IMR-90 (cell line): ENCODE data around the gene TUB. TPM values are rescaled to one million over a fixed set of nuclear protein-coding genes. Genes with fewer than 3 reads are reported as not detected.

Experiments used
- ATAC-seq: fragments of 200-7000 bp; cut with Tn5 transposase; 2 replicates; pipeline ENCODE4 v1.9.1; 2020; ENCODE audit warnings: low read depth, mild to moderate bottlenecking, moderate library complexity
- BruUV-seq: library from RNA; stranded (reverse); fragments of 400-500 nt; replicated peaks from 2 replicates; lab custom pipeline; 2021; lab: Mats Ljungman, UMichigan
- CTCF ChIA-PET: fragments of 300-600 bp; formaldehyde crosslinking; extraction: SDS; loops from one replicate; lab custom pipeline; 2021; ENCODE audit warnings: antibody characterized with exemption; lab: Yijun Ruan, JAX
- POLR2A ChIA-PET: fragments of 300-600 bp; sonication (Branson Sonifier 250); formaldehyde crosslinking; loops from one replicate; lab custom pipeline; 2022; ENCODE audit warnings: antibody characterized with exemption; ENCODE audit not compliant: unreplicated experiment; lab: Charles Lee
- DNase-seq: peaks from one replicate; pipeline ENCODE4 v3.0.0; 2013
- H2AFZ ChIP-seq: replicated peaks from 2 replicates; pipeline ENCODE3; 2013; ENCODE audit warnings: low read length, mild to moderate bottlenecking; ENCODE audit not compliant: poor library complexity
- H2AK5ac ChIP-seq: 2 replicates; pipeline ENCODE4 v1.6.1; 2013; ENCODE audit warnings: low read depth, low read length, inconsistent platforms
- H2AK9ac ChIP-seq: replicated peaks from 2 replicates; pipeline ENCODE3; 2013; ENCODE audit warnings: mild to moderate bottlenecking, low read depth, low read length, moderate library complexity; ENCODE audit not compliant: poor library complexity
- H2BK120ac ChIP-seq: 2 replicates; pipeline ENCODE4 v1.6.1; 2013; ENCODE audit warnings: low read depth, low read length, inconsistent platforms
- H2BK15ac ChIP-seq: 3 replicates; pipeline ENCODE4 v1.6.1; 2013; ENCODE audit warnings: low read depth, low read length, inconsistent platforms
- H2BK20ac ChIP-seq: 2 replicates; pipeline ENCODE4 v1.6.1; 2013; ENCODE audit warnings: low read depth, mild to moderate bottlenecking, inconsistent platforms, low read length, moderate library complexity
- H2BK5ac ChIP-seq: 2 replicates; pipeline ENCODE4 v1.6.1; 2013; ENCODE audit warnings: mild to moderate bottlenecking, low read depth, low read length, inconsistent platforms; ENCODE audit not compliant: poor library complexity, severe bottlenecking
- H3K14ac ChIP-seq: replicated peaks from 2 replicates; pipeline ENCODE4 v1.6.1; 2013; ENCODE audit warnings: low read depth, low read length, inconsistent platforms
- H3K18ac ChIP-seq: 2 replicates; pipeline ENCODE4 v1.6.1; 2013; ENCODE audit warnings: low read depth, low read length, control low read depth
- H3K23ac ChIP-seq: 2 replicates; pipeline ENCODE4 v1.6.1; 2013; ENCODE audit warnings: low read depth, low read length, inconsistent platforms
- H3K27ac ChIP-seq: 2 replicates; pipeline ENCODE4 v1.5.1; 2013; ENCODE audit warnings: mild to moderate bottlenecking, control low read depth, low read length; ENCODE audit not compliant: insufficient read depth
- H3K27me3 ChIP-seq: 2 replicates; pipeline ENCODE4 v1.6.1; 2013; ENCODE audit warnings: low read length; ENCODE audit not compliant: control insufficient read depth, insufficient read depth
- H3K36me3 ChIP-seq: 2 replicates; pipeline ENCODE4 v1.6.1; 2013; ENCODE audit warnings: low read length, mixed read lengths; ENCODE audit not compliant: control insufficient read depth, insufficient read depth
- H3K4ac ChIP-seq: 2 replicates; pipeline ENCODE4 v1.6.1; 2013; ENCODE audit warnings: low read depth, low read length, inconsistent platforms
- H3K4me1 ChIP-seq: 2 replicates; pipeline ENCODE4 v1.6.1; 2013; ENCODE audit warnings: low read length, mixed read lengths; ENCODE audit not compliant: control insufficient read depth, insufficient read depth
- H3K4me2 ChIP-seq: 2 replicates; pipeline ENCODE4 v1.6.1; 2013; ENCODE audit warnings: low read depth, mild to moderate bottlenecking, control low read depth, low read length, moderate library complexity
- H3K4me3 ChIP-seq: 2 replicates; pipeline ENCODE4 v1.5.1; 2013; ENCODE audit warnings: low read depth, mild to moderate bottlenecking, control low read depth, low read length, moderate library complexity; ENCODE audit not compliant: insufficient read depth
- H3K56ac ChIP-seq: 2 replicates; pipeline ENCODE4 v1.6.1; 2013; ENCODE audit warnings: low read length, inconsistent platforms; ENCODE audit not compliant: insufficient read depth; ENCODE audit errors: extremely low read depth
- H3K79me1 ChIP-seq, 2 experiments: 2 replicates each; pipeline ENCODE4 v1.6.1; 2013; ENCODE audit warnings: low read length in 2 of 2, inconsistent platforms in 1 of 2, low read depth in 1 of 2
- H3K9ac ChIP-seq: 2 replicates; pipeline ENCODE4 v1.6.1; 2013; ENCODE audit warnings: low read depth, low read length, control low read depth
- H3K9me1 ChIP-seq: 2 replicates; pipeline ENCODE4 v1.6.1; 2013; ENCODE audit warnings: low read length, inconsistent platforms; ENCODE audit not compliant: insufficient read depth
- H3K9me3 ChIP-seq: 2 replicates; pipeline ENCODE4 v1.6.1; 2013; ENCODE audit warnings: low read length; ENCODE audit not compliant: control insufficient read depth, insufficient read depth
- H4K20me1 ChIP-seq: 2 replicates; pipeline ENCODE4 v1.6.1; 2013; ENCODE audit warnings: low read length, inconsistent platforms; ENCODE audit not compliant: insufficient read depth
- H4K5ac ChIP-seq: 2 replicates; pipeline ENCODE4 v1.6.1; 2013; ENCODE audit warnings: mild to moderate bottlenecking, low read depth, low read length, control low read depth
- H4K8ac ChIP-seq, 2 experiments: 2 replicates each; pipeline ENCODE4 v1.6.1; 2013; ENCODE audit warnings: low read depth in 2 of 2, low read length in 2 of 2, control low read depth in 1 of 2, inconsistent platforms in 1 of 2
- H4K91ac ChIP-seq: 2 replicates; pipeline ENCODE4 v1.6.1; 2013; ENCODE audit warnings: low read depth, low read length, inconsistent platforms; ENCODE audit not compliant: insufficient read depth
- MAZ ChIP-seq: IDR thresholded peaks from 2 replicates; pipeline ENCODE4 v1.6.1; 2012; ENCODE audit warnings: low read depth, mild to moderate bottlenecking, low read length, improper control_type of control experiment, moderate library complexity, borderline replicate concordance
- NFE2L2 ChIP-seq: fragments of 150-350 bp; IDR thresholded peaks from 2 replicates; pipeline ENCODE4 v1.6.1; 2016; ENCODE audit warnings: low read depth, mild to moderate bottlenecking, low read length
- WGBS, 2 experiments: methylation state at CpG; one replicate each; pipeline versions ENCODE4 v1.1.5 to v1.1.7; 2013; ENCODE audit warnings: missing lambda C conversion rate in 2 of 2; ENCODE audit not compliant: insufficient read length in 1 of 2; ENCODE audit errors: extremely low coverage in 2 of 2; 5-methylcytosine and 5-hydroxymethylcytosine counted together
- dilution Hi-C: fragments of 300-500 bp; cut with HindIII; formaldehyde crosslinking; loops from one replicate; pipeline ENCODE4 v1.14.3; 2018; ENCODE audit warnings: low sequenced_read_pairs; ENCODE audit not compliant: unreplicated experiment
- in situ Hi-C: fragments of 300-500 bp; cut with MboI; formaldehyde crosslinking; loops from 3 replicates; pipeline ENCODE4 v1.14.3; 2019; ENCODE audit warnings: low sequenced_read_pairs, inconsistent platforms, mixed read lengths
- intact Hi-C: fragments of 100-400 bp; cut with micrococcal nuclease; formaldehyde crosslinking; loops from 2 replicates; pipeline ENCODE4 v1.10.0; 2022
- polyA plus RNA-seq, 3 experiments: library from polyadenylated mRNA; depleted of rRNA; stranded (reverse); fragments of >200 nt; gene quantifications; 2 replicates each; pipeline ENCODE4 v1.2.3, GENCODE V29; 2012; ENCODE audit warnings: low replicate concordance in 1 of 3
- total RNA-seq: library from RNA; depleted of rRNA; stranded (reverse); fragments of >200 nt; gene quantifications from 2 replicates; pipeline ENCODE4 v1.2.3, GENCODE V29; 2012

TUB gene
- total and polyA plus RNA-seq, 2 of the 4 experiments (the other 2 are of a cell fraction) = 11.8 to 12.9 TPM

DNA sequence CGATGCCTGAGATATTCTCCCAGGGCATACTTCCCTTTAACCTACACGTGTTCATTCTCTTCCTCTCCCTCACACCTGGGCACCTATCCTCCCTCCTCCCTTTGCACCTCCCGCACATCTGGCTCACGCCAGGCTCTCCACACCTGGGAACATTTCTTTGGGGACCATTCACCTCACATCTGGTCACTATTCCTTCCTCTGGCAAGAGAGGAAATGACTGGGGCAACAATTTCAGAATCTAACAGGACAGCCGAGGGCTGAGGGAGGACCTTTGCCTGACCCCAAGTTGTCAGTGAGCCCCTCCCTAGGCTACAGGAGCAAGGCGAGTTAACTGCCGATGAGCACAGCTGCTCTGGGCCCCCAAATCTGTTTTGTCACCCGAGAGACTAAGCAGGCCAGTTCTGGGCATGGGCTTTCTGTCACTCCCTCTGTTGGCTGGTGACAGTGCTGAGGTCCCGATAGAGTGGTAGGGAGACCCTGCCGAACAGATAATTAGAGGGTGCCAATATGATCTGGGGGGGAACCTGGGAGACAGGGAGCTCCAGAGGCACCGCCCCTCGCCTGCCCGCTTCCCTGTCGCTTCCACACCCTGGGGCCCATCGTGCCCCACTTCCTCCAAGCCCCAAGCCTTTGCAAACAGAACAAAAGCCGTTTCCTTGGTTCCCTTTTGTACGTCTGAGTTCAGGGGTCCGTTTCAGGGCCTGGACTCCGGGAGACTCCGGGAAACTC is 48.3 kb upstream of the TUB start:
- TF ChIP-seq MAZ = 0 out of 2 replicates have a peak, but pooled peaks have one; percentile 10
- TF ChIP-seq NFE2L2 = no peak
- Histone ChIP-seq H3K9me1 (no peaks in the 10 kb centered on the region), H2BK20ac (no peak overlapping the region), H2AK5ac (no peak overlapping the region), H3K14ac (no peak overlapping the region), H4K8ac (peak overlapping the region in 1 of 2 experiments; percentile 45; a peak in 1 of 4 replicates), H3K18ac (no peak overlapping the region), H2AFZ (peak overlapping the region; percentile 92), H2BK120ac (no peak overlapping the region), H4K20me1 (no peaks in the 10 kb centered on the region), H3K23ac (no peak overlapping the region), H3K36me3 (no peaks in the 10 kb centered on the region), H4K5ac (no peak overlapping the region), H3K9me3 (no peaks in the 10 kb centered on the region), H2BK15ac (no peak overlapping the region), H3K9ac (no peak overlapping the region; the same call in 1 of the 2 replicates), H3K27ac (no peak overlapping the region), H3K56ac (no peak overlapping the region), H3K4me2 (no peak overlapping the region; the same call in 1 of the 2 replicates), H4K91ac (no peak overlapping the region; the same call in 1 of the 2 replicates), H3K79me1 (no peaks in the 10 kb centered on the region), H3K4me1 (0 out of 2 replicates have a peak, but pooled peaks cover 1% of the 10 kb centered on the region), H3K4me3 (no peak overlapping the region), H2AK9ac (peak overlapping the region; percentile 52), H2BK5ac (no peak overlapping the region), H3K27me3 (peaks cover 3% of the 10 kb centered on the region; the same call in 1 of the 2 replicates), H3K4ac (no peak overlapping the region)
- DNase-seq (no peak), ATAC-seq (no peak; the same call in 1 of the 2 replicates)
- intact Hi-C loops = loop anchor here (1.0 kb wide), 4 partner anchors 26 to 67 kb away; no protein-coding TSS in a partner anchor
- in situ Hi-C loops = loop anchor here (10.0 kb wide), 1 partner anchor 62 kb away; no protein-coding TSS in a partner anchor
- no TSS peak for BruUV-seq
- WGBS, 2 experiments = 48% methylated on average over 13 of the region's 20 CpGs; no CpG with 5 or more reads in 1 of the 2 experiments
- dilution Hi-C loops = no loop called here
- ChIA-PET CTCF (interaction anchor here (0.7 to 2.3 kb wide), 16 partner anchors 9 to 66 kb away, joined by 3 to 27 read pairs (median 4); no protein-coding TSS in a partner anchor), POLR2A (no interaction called here)
